ENCODE measurements around the gene C3orf49. TPM values are rescaled to one million over a fixed set of nuclear protein-coding genes. Genes with fewer than 3 reads are reported as not detected.

Gene C3orf49
- total and polyA plus RNA-seq, 8 donors = not detected

- intact Hi-C loops (cut with DNase I; ENCODE audit: low total_unique reads) = no loop called here
- Histone ChIP-seq H3K9me3 (no peaks in the 10 kb centered on the region), H3K27ac (no peak overlapping the region), H3K4me1 (no peaks in the 10 kb centered on the region), H3K4me3 (no peak overlapping the region), H3K36me3 (no peaks in the 10 kb centered on the region), H3K27me3 (no peaks in the 10 kb centered on the region)
- no peak for DNase-seq
- no peak for TF ChIP-seq POLR2AphosphoS5 (IDR thresholded peaks at IDR 0.05)
- no peak for TF ChIP-seq EP300 (IDR thresholded peaks at IDR 0.05)
- no peak for TF ChIP-seq POLR2A (IDR thresholded peaks at IDR 0.05)
- TF ChIP-seq CTCF (IDR thresholded peaks at IDR 0.05) = no peak
- WGBS, 5 donors = 80 to 85% (median 82%) methylated on average over 5 of the region's 5 CpGs
These were observed 11.0 kb upstream of the C3orf49 start for GRCh38 chr3:63807961-63808565.

- DNase-seq = no peak
- Histone ChIP-seq H3K9me3 (no peaks in the 10 kb centered on the region), H3K4me1 (no peaks in the 10 kb centered on the region), H3K27ac (no peak overlapping the region), H3K36me3 (no peaks in the 10 kb centered on the region), H3K27me3 (no peaks in the 10 kb centered on the region), H3K4me3 (no peak overlapping the region)
- WGBS, 5 donors = 74 to 87% (median 82%) methylated on average over 3 of the region's 3 CpGs
- intact Hi-C loops (cut with DNase I; ENCODE audit: low total_unique reads) = no loop called here
- TF ChIP-seq EP300 (IDR thresholded peaks at IDR 0.05) (no peak), CTCF (IDR thresholded peaks at IDR 0.05) (no peak), POLR2AphosphoS5 (IDR thresholded peaks at IDR 0.05) (no peak), POLR2A (IDR thresholded peaks at IDR 0.05) (no peak)
These were observed 10.5 kb upstream of the C3orf49 start for GRCh38 chr3:63808633-63809032.

- Histone ChIP-seq H3K4me1 (no peaks in the 10 kb centered on the region), H3K4me3 (no peak overlapping the region), H3K27ac (no peak overlapping the region), H3K9me3 (no peaks in the 10 kb centered on the region), H3K27me3 (no peaks in the 10 kb centered on the region), H3K36me3 (no peaks in the 10 kb centered on the region)
- WGBS, 5 donors = 88 to 95% (median 90%) methylated on average over 6 of the region's 6 CpGs
- DNase-seq = no peak
- intact Hi-C loops (cut with DNase I; ENCODE audit: low total_unique reads) = no loop called here
- TF ChIP-seq POLR2A (IDR thresholded peaks at IDR 0.05) (no peak), EP300 (IDR thresholded peaks at IDR 0.05) (no peak), POLR2AphosphoS5 (IDR thresholded peaks at IDR 0.05) (no peak), CTCF (IDR thresholded peaks at IDR 0.05) (no peak)
These were observed 9.5 kb upstream of the C3orf49 start for GRCh38 chr3:63809607-63810006.

DNA sequence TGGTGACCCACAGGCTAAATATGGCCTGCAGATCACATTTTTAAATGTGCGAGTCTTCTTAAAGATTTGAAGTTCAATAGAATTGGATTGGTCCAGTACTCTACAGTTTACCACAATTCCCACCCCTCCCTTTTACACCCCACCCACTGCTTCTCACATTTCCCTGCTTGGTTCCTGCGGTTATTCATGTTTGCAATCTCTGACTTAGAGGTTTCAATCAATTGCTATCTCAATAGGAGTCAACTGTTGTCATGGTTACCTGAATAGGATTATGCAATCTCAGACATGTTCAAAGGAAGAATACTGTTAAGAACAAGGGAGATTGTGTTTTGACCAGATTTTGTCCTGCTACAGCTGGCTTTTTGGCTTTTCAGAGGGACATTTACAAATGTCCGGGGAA lies 4.9 kb upstream of the C3orf49 start:
- 58 to 74% (median 70%) methylated on average over 3 of the region's 3 CpGs for WGBS, 5 donors
- no peak overlapping the region for H3K4me3 ChIP-seq
- no peak overlapping the region for H3K27ac ChIP-seq
- peak in 1 of 2 donors; percentile 17 for DNase-seq
- peaks cover 0 to 7% (median 2%) of the 10 kb centered on the region in 4 donors for H3K4me1 ChIP-seq
- H3K27me3 ChIP-seq = no peaks in the 10 kb centered on the region
- no peaks in the 10 kb centered on the region for H3K36me3 ChIP-seq
- TF ChIP-seq CTCF (IDR thresholded peaks at IDR 0.05) (no peak), EP300 (IDR thresholded peaks at IDR 0.05) (no peak), POLR2AphosphoS5 (IDR thresholded peaks at IDR 0.05) (no peak), POLR2A (IDR thresholded peaks at IDR 0.05) (no peak)
- H3K9me3 ChIP-seq = no peaks in the 10 kb centered on the region
- intact Hi-C loops (cut with DNase I; ENCODE audit: low total_unique reads) = no loop called here

Data from stomach (tissue), 9 donors.